GM12872 (cell line): ENCODE data around the gene NUDT22.

Experiments
- TF ChIP-seq, protein P1 (sequence below): IDR thresholded peaks from 3 replicates; pipeline ENCODE4 v1.5.1; 2011; ENCODE audit warnings: low read depth, mild to moderate bottlenecking, low read length, moderate library complexity; ENCODE audit not compliant: insufficient read depth

The NUDT22 gene

DNA sequence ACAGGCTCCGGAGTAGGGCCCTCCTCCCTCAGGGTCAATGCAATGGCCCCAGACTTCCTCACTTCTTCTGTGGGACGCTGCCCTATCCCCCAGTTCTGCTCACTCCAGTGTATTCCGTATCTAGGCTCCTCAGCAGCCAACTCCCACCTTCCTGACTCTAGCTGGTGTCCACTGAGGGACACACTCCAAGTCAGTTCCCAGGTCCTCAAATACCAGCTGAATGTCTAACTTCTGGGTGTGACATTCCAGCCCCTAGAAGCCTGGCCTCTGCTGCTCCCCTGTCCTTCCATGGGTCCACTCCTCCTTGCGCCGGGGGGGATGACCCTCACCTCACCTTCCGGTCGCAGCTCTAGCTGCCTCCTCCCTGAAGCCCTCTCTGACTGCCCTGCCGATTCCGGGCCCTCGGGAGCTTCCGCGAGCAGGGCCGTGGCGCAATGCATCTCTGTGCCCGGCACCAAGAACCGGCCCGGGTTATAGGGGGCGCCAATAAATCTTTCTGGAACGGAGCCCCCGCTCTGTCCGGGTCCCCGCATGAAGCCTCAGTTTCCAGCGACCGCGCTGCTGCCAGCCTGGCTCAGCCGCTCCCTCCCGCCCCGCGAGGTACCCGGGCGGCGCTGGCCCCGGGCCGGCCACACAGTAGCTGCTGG lies 42.9 kb downstream of the NUDT22 start:
- TF ChIP-seq, protein P1, sequence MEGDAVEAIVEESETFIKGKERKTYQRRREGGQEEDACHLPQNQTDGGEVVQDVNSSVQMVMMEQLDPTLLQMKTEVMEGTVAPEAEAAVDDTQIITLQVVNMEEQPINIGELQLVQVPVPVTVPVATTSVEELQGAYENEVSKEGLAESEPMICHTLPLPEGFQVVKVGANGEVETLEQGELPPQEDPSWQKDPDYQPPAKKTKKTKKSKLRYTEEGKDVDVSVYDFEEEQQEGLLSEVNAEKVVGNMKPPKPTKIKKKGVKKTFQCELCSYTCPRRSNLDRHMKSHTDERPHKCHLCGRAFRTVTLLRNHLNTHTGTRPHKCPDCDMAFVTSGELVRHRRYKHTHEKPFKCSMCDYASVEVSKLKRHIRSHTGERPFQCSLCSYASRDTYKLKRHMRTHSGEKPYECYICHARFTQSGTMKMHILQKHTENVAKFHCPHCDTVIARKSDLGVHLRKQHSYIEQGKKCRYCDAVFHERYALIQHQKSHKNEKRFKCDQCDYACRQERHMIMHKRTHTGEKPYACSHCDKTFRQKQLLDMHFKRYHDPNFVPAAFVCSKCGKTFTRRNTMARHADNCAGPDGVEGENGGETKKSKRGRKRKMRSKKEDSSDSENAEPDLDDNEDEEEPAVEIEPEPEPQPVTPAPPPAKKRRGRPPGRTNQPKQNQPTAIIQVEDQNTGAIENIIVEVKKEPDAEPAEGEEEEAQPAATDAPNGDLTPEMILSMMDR: no peak

DNA sequence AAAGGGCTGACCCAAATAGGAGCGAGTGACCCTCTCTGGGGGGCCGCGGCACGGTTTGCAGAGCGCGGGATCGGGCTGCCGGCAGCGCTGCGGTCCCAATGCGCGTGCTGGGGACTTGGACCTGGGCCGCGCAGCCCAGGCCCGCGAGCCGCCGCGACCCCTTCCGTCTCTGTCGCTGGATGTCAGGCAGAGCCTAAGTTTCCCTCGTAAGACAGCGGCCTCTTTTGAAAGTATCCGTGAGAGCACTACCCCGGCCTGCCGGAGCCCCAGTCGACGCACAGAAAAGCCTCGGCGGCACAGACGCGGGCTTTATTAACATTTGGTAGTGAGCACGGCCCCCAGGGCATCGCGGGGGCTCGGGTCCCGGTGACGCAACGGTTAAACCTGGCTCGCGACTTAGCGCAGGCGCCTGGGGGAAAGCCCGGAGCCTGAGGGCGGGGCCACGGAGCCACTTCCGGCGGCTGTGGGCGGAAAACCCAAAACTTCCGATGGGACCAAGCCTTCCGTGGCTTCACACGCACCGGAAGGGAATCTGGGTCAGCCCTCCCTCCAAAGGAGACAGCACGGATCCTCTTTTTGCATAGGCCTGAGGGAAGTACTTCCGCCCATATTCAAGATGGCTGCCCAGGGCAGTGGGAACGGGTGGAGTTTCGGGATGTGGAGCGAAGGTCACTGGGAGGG lies 43.6 kb downstream of the NUDT22 start:
- TF ChIP-seq, protein P1: no peak

DNA sequence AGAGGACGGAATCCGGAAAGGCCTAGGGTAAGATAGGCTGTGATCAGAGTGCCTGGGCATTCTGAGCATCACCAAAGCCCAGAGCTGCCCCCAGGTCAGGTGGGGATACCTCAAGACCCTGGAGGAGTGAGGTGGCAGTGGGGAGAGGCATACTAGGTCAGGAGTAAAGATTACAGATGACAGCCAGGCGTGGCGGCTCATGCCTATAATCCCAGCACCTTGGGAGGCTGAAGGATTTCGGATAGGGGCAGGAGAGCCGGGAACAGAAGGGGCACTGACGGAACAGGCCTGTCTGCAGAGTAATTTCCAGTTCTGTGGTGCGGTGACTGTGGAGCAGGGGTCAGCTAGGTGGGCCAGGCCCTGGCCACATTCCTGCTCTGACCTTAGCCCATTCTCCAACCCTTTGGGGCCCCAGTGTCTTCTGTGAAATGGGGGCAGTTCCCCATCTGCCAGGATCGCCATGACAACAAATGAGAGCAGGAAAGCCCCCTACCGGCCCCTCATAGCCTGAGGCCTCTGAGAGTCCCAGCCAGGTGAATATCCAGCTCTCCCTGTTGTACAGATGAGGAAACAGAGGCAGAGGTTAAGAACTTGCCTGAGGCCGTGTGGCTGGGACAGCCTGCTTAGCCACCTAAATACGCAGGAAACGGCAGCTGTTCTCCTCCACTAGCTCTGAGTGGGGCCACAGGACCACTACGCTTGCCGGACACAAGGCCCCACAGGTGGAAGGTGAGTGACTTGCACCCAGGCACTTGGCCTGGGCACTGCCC lies 49.1 kb downstream of the NUDT22 start:
- TF ChIP-seq, protein P1: no peak

DNA sequence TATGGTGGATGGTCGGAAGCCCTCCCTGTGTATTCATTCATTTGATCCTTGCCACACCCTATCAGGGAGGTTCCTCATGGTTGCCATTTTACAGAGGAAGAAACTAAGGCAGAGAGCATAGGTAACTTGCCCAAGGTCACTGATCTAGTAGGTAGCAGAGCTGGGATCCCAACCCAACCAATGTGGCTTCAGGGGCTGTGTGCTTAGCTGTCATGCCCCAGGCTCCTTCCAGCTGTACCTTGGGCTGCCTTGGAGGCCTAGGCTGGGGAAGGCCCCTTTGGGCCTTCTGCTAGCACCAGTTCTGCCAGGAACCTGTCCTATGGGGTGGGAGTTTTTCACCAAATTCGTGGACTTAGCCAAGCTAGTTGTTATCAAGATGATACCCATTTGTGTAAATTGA lies 49.8 kb downstream of the NUDT22 start:
- TF ChIP-seq, protein P1: no peak

DNA sequence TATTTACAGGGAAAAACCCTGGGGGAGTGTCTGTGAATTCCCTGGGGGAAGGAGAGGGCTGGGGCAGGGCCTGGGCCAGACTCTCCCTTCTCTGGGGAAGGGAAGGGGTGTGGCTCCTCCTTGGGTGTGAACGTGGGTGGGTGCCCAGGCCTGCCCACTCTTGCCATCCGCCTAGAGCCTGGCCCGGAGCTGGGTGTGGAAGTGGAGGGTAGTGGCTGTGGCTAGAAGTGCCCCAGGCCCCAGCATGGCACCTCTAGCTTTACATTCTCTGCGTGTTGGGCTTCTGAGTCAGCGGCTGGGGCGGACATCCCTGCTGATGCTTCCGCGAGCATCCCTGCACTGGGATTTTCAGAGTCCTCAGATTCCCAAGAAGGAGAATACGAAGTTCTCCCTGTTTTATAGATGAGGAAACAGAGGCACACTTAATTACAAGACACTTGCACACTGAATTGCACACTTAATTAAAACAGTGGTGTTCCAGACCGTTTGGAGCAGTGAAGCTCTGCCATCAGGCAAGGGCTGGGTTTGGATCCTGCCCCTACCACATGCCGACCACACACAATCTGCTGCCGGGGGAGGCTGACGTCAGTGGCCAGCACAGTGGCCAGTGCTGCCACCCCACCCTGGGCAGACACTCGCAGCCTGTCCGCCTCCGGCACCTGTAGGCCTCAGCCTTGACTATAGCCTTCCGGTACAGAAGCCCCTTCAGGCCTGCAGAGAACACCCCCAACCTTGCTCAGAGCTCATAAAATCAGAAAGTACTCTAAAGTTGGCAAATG lies 50.8 kb downstream of the NUDT22 start:
- TF ChIP-seq, protein P1: no peak

DNA sequence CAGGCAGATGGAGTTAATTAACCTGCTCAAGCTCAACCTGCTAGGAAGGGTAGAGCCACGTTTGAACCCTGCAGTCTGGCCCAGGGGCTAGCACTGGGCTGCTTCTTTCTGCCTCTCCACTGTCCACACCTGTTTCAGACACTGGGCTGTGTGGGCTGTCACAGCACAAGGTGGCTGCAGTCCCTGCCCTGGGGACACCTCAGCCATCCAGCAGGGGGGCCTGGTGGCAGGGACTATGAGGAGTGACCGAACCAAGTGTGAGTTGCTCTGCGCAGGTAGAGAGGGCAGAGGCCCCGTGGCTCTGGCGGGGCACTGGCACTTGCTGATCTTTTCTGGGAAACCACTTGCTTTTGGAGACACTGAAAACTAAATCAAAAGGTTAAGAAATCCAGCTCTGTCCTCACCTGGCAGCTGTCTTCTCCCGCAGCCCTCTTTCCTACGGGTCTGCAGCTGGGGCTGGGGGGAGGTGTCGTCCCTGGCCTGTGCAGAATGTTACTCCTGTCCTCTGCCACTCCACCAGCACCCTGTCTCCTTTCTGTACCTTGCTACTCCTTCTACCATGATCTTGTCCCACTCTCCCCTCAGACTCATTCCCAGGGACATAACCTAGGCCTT lies 52.6 kb downstream of the NUDT22 start:
- TF ChIP-seq, protein P1: no peak
